Measurements from ENCODE around the gene BACH1.

GRCh38 chr21:29320031-29320430 is 21.3 kb downstream of the BACH1 start:
- TF ChIP-seq GABPA (IDR thresholded peaks at IDR 0.05; ENCODE audit: borderline replicate concordance, insufficient read depth, low read length), result no peak
- no peak for TF ChIP-seq POLR2A (IDR thresholded peaks at IDR 0.05; ENCODE audit: control extremely low read depth in 1 of 2, low read depth in 2 of 2, low read length in 2 of 2)
- no peak for TF ChIP-seq CTCF (IDR thresholded peaks at IDR 0.05; ENCODE audit: control extremely low read depth in 1 of 3, insufficient read depth in 1 of 3, low read depth in 1 of 3, low read length in 3 of 3)
- TF ChIP-seq TCF12 (IDR thresholded peaks at IDR 0.05; ENCODE audit: low read depth, low read length), result no peak

Measured in H1 (cell line).